H9 (cell line): Measurements from ENCODE around the gene SLC38A3. TPM values are rescaled to one million over a fixed set of nuclear protein-coding genes. Genes with fewer than 3 reads are reported as not detected.

ENCODE experiments used
- DNase-seq: peaks from one replicate; pipeline ENCODE4 v3.0.0-alpha.2; 2017
- H2AFZ ChIP-seq: one replicate; pipeline ENCODE4 v1.6.1; 2013; ENCODE audit warnings: mild to moderate bottlenecking, low read length, control low read depth, moderate library complexity
- H2AK5ac ChIP-seq: 2 replicates; pipeline ENCODE4 v1.6.1; 2013; ENCODE audit warnings: low read length, control low read depth, mixed read lengths; ENCODE audit not compliant: insufficient read length
- H2BK120ac ChIP-seq: one replicate; pipeline ENCODE4 v1.6.1; 2013; ENCODE audit warnings: low read depth, mild to moderate bottlenecking, low read length, control low read depth, inconsistent platforms; ENCODE audit not compliant: poor library complexity, severe bottlenecking
- H2BK12ac ChIP-seq: 2 replicates; pipeline ENCODE4 v1.6.1; 2013; ENCODE audit warnings: low read length, control low read depth, mixed read lengths, low read depth; ENCODE audit not compliant: insufficient read length
- H2BK15ac ChIP-seq: 2 replicates; pipeline ENCODE4 v1.6.1; 2013; ENCODE audit warnings: low read depth, low read length, control low read depth
- H2BK20ac ChIP-seq: one replicate; pipeline ENCODE4 v1.6.1; 2013; ENCODE audit warnings: low read depth, mild to moderate bottlenecking, low read length, control low read depth, inconsistent platforms; ENCODE audit not compliant: poor library complexity, severe bottlenecking
- H2BK5ac ChIP-seq: 2 replicates; pipeline ENCODE4 v1.6.1; 2013; ENCODE audit warnings: low read length, control low read depth, mixed read lengths; ENCODE audit not compliant: insufficient read length
- H3K14ac ChIP-seq: 2 replicates; pipeline ENCODE4 v1.6.1; 2013; ENCODE audit warnings: low read length, control low read depth; ENCODE audit not compliant: insufficient read depth
- H3K18ac ChIP-seq: 2 replicates; pipeline ENCODE4 v1.6.1; 2013; ENCODE audit warnings: low read depth, mild to moderate bottlenecking, mixed read lengths, low read length, control low read depth; ENCODE audit not compliant: insufficient read length
- H3K23ac ChIP-seq: 2 replicates; pipeline ENCODE4 v1.6.1; 2013; ENCODE audit warnings: low read length, control low read depth, mixed read lengths, low read depth; ENCODE audit not compliant: insufficient read length
- H3K23me2 ChIP-seq: 2 replicates; pipeline ENCODE4 v1.6.1; 2013; ENCODE audit warnings: low read depth, mild to moderate bottlenecking, mixed read lengths, low read length, control low read depth; ENCODE audit not compliant: insufficient read length, poor library complexity, severe bottlenecking
- H3K27ac ChIP-seq: 2 replicates; pipeline ENCODE4 v1.5.1; 2013; ENCODE audit warnings: low read length, control low read depth, mixed read lengths, low read depth; ENCODE audit not compliant: insufficient read length
- H3K27me3 ChIP-seq: 2 replicates; pipeline ENCODE4 v1.6.1; 2013; ENCODE audit warnings: low read length, control low read depth, inconsistent platforms; ENCODE audit not compliant: insufficient read depth
- H3K4ac ChIP-seq: 2 replicates; pipeline ENCODE4 v1.6.1; 2013; ENCODE audit warnings: low read depth, mild to moderate bottlenecking, control low read depth, inconsistent platforms, low read length, moderate library complexity
- H3K4me1 ChIP-seq: 2 replicates; pipeline ENCODE4 v1.6.1; 2013; ENCODE audit warnings: low read length, control low read depth, inconsistent platforms; ENCODE audit not compliant: insufficient read depth
- H3K4me2 ChIP-seq: 2 replicates; pipeline ENCODE4 v1.6.1; 2013; ENCODE audit warnings: low read length, control low read depth, mixed read lengths; ENCODE audit not compliant: insufficient read length, insufficient read depth
- H3K56ac ChIP-seq: 2 replicates; pipeline ENCODE4 v1.6.1; 2013; ENCODE audit warnings: low read depth, mild to moderate bottlenecking, mixed read lengths, low read length, control low read depth; ENCODE audit not compliant: insufficient read length
- H3K79me1 ChIP-seq: 2 replicates; pipeline ENCODE4 v1.6.1; 2013; ENCODE audit warnings: low read depth, mild to moderate bottlenecking, moderate library complexity, low read length, control low read depth, inconsistent platforms; ENCODE audit not compliant: insufficient read depth, poor library complexity, severe bottlenecking
- H3K79me2 ChIP-seq: 2 replicates; pipeline ENCODE4 v1.6.1; 2013; ENCODE audit warnings: low read length, control low read depth, inconsistent platforms; ENCODE audit not compliant: insufficient read depth
- H3K9ac ChIP-seq: 2 replicates; pipeline ENCODE4 v1.6.1; 2013; ENCODE audit warnings: low read length, control low read depth, mixed read lengths; ENCODE audit not compliant: insufficient read length; ENCODE audit errors: extremely low read depth
- H3K9me3 ChIP-seq: one replicate; pipeline ENCODE4 v1.6.1; 2013; ENCODE audit warnings: low read depth, low read length, inconsistent platforms; ENCODE audit not compliant: control insufficient read depth
- H3T11ph ChIP-seq: one replicate; pipeline ENCODE4 v1.6.1; 2013; ENCODE audit warnings: mild to moderate bottlenecking, low read length, control low read depth, inconsistent platforms
- H4K20me1 ChIP-seq: one replicate; pipeline ENCODE4 v1.6.1; 2013; ENCODE audit not compliant: control insufficient read depth, insufficient read length, insufficient read depth
- H4K5ac ChIP-seq: 2 replicates; pipeline ENCODE4 v1.6.1; 2013; ENCODE audit warnings: low read depth, mild to moderate bottlenecking, mixed read lengths, low read length, control low read depth; ENCODE audit not compliant: insufficient read length
- H4K8ac ChIP-seq: replicated peaks from 2 replicates; pipeline ENCODE4 v1.6.1; 2013; ENCODE audit warnings: low read length, control low read depth, mixed read lengths, low read depth; ENCODE audit not compliant: insufficient read length
- H4K91ac ChIP-seq: 2 replicates; pipeline ENCODE4 v1.6.1; 2013; ENCODE audit warnings: low read depth, mild to moderate bottlenecking, moderate library complexity, mixed read lengths, low read length, control low read depth; ENCODE audit not compliant: insufficient read length
- H3K27ac Mint-ChIP-seq, 3 experiments: 2 replicates in 2 of 3; 3 replicates in 1 of 3; pipeline ENCODE4 v1.8.0; 2020 to 2021; ENCODE audit warnings: mixed read lengths in 3 of 3, mild to moderate bottlenecking in 1 of 3, moderate library complexity in 1 of 3
- H3K27me3 Mint-ChIP-seq: 2 replicates; pipeline ENCODE4 v1.8.0; 2021; ENCODE audit warnings: low read depth, mild to moderate bottlenecking, moderate library complexity, mixed read lengths
- H3K36me3 Mint-ChIP-seq, 3 experiments: 2 replicates in 2 of 3; 3 replicates in 1 of 3; pipeline ENCODE4 v1.8.0; 2020 to 2021; ENCODE audit warnings: low read depth in 3 of 3, mixed read lengths in 3 of 3; ENCODE audit not compliant: insufficient read depth in 1 of 3
- H3K4me1 Mint-ChIP-seq, 2 experiments: 2 replicates each; pipeline ENCODE4 v1.8.0; 2020; ENCODE audit warnings: mixed read lengths in 2 of 2
- H3K4me3 Mint-ChIP-seq, 2 experiments: 2 replicates in 1 of 2; 3 replicates in 1 of 2; pipeline ENCODE4 v1.8.0; 2020 to 2021; ENCODE audit warnings: mild to moderate bottlenecking in 2 of 2, mixed read lengths in 2 of 2, moderate library complexity in 1 of 2
- H3K9me3 Mint-ChIP-seq, 2 experiments: 2 replicates in 1 of 2; 3 replicates in 1 of 2; pipeline ENCODE4 v1.8.0; 2020; ENCODE audit warnings: mild to moderate bottlenecking in 2 of 2, mixed read lengths in 2 of 2, moderate library complexity in 1 of 2
- whole genome bisulfite sequencing: extraction: QIAGEN DNeasy Blood & Tissue Kit; methylation state at CpG from one replicate; pipeline ENCODE4 v1.1.7; 2013; ENCODE audit warnings: missing lambda C conversion rate, low lambda C conversion rate, mixed read lengths; ENCODE audit not compliant: insufficient read length; ENCODE audit errors: extremely low coverage; 5-methylcytosine and 5-hydroxymethylcytosine counted together
- total RNA-seq: library from RNA; stranded (reverse); gene quantifications from 2 replicates; pipeline ENCODE4 v1.2.1, GENCODE V29; 2021
- TF ChIP-seq, protein P1 (sequence below): fragments of 200-600 bp; sonication (generic); conservative IDR thresholded peaks from 3 replicates; pipeline ENCODE4 v1.8.0; 2021; ENCODE audit warnings: antibody characterized with exemption, mild to moderate bottlenecking

The SLC38A3 gene
- total RNA-seq, 1 experiment from 2014 or later = 1.4 TPM

DNA sequence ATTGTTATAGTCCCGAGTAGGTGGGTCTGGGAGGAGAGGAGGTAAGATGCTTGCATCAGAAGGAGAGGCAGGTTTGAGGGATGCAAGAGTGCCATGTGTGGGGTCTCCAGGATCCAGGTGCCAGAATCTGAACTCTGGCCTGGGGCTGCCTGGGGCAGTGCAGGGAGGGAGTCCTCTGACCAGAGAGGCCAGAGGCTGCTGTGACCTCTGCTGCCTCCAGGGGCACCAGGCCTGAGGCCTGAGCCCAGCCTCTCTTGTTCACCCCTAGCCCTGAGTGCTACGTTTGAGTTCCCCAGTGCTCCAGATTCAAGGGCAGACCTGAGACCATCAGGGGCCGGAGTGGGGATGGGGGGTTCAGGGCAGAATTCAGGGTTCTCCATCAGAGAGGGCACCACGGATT, 7.4 kb downstream of the SLC38A3 start:
- H3K27ac Mint-ChIP-seq = peak overlapping the region in 1 of 3 experiments; percentile 61; a peak in 1 of 7 replicates
- Histone ChIP-seq H3K4me2 (no peak overlapping the region), H3K14ac (no peak overlapping the region), H3K4me1 (no peaks in the 10 kb centered on the region), H2BK15ac (no peak overlapping the region), H3K79me2 (no peaks in the 10 kb centered on the region), H3K79me1 (no peaks in the 10 kb centered on the region), H2BK120ac (no peak overlapping the region), H2BK5ac (no peak overlapping the region), H4K8ac (no peak overlapping the region), H4K20me1 (peaks cover 3% of the 10 kb centered on the region), H3K9me3 (no peaks in the 10 kb centered on the region), H3K18ac (no peak overlapping the region), H3K27ac (no peak overlapping the region), H3K23me2 (no peaks in the 10 kb centered on the region), H3K56ac (no peak overlapping the region), H3T11ph (no peak overlapping the region), H3K23ac (no peak overlapping the region), H3K4ac (no peak overlapping the region), H2AK5ac (no peak overlapping the region), H2BK12ac (no peak overlapping the region), H3K27me3 (no peaks in the 10 kb centered on the region), H4K91ac (no peak overlapping the region), H4K5ac (no peak overlapping the region), H3K9ac (no peak overlapping the region), H2AFZ (no peak overlapping the region), H2BK20ac (no peak overlapping the region)
- no peaks in the 10 kb centered on the region for H3K36me3 Mint-ChIP-seq
- H3K9me3 Mint-ChIP-seq = no peaks in the 10 kb centered on the region; a peak in 1 of 5 replicates
- peaks cover 25 to 28% of the 10 kb centered on the region in 2 experiments for H3K4me1 Mint-ChIP-seq
- peaks cover 12% of the 10 kb centered on the region for H3K27me3 Mint-ChIP-seq
- H3K4me3 Mint-ChIP-seq = no peak overlapping the region
- peak; percentile 60 for DNase-seq
- TF ChIP-seq, protein P1, sequence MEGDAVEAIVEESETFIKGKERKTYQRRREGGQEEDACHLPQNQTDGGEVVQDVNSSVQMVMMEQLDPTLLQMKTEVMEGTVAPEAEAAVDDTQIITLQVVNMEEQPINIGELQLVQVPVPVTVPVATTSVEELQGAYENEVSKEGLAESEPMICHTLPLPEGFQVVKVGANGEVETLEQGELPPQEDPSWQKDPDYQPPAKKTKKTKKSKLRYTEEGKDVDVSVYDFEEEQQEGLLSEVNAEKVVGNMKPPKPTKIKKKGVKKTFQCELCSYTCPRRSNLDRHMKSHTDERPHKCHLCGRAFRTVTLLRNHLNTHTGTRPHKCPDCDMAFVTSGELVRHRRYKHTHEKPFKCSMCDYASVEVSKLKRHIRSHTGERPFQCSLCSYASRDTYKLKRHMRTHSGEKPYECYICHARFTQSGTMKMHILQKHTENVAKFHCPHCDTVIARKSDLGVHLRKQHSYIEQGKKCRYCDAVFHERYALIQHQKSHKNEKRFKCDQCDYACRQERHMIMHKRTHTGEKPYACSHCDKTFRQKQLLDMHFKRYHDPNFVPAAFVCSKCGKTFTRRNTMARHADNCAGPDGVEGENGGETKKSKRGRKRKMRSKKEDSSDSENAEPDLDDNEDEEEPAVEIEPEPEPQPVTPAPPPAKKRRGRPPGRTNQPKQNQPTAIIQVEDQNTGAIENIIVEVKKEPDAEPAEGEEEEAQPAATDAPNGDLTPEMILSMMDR = peak; percentile 54
- no CpG with 5 or more reads among the region's 4 CpGs for WGBS
